Cerebellar cortex (tissue), 1 donor: ENCODE measurements around the gene STYK1.

Experiments
- DNase-seq: peaks from one replicate; pipeline ENCODE4 v3.0.0-alpha.2; 2015; ENCODE audit warnings: low spot score

STYK1 gene

DNA sequence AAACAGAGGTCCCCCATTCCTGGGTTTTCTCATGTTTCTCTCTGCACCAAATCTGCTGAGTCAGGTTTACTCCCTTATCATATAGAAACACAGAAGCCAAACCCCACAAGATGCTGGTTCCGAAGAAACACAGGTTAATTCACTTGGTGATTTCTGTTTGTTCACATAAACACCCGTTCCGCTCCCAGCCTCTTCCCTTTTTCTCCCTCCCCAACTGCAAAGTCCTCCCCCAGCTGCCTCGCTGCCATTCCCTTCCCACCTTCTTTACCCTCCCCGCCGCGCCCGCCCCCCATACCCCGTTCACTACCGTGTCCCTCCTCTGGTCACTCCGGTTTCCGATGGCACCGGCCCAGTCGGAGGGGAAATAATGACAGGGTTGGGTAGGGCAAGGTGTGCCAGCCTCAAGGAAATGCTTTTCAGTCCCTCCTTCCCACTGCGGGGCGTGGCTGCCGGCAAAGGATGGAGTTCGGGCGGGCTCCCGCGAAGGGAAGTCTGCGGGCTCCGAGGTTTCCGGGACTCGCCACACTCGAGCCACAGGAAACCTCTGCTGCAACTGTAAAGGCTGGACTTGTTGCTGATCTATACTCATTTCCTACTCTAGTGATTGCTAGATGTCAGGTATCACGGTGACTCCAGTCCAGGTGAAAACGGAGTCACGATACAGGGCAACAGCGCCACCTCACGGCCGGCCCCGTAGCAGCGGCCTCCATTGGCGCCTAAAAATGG is at the start of gene STYK1:
STYK1 (minus strand) TSS at position 394 of the 726 bp plus-strand sequence. CDS start 39,434 bp downstream, outside the sequence.
- DNase-seq = peak; percentile 11

DNA sequence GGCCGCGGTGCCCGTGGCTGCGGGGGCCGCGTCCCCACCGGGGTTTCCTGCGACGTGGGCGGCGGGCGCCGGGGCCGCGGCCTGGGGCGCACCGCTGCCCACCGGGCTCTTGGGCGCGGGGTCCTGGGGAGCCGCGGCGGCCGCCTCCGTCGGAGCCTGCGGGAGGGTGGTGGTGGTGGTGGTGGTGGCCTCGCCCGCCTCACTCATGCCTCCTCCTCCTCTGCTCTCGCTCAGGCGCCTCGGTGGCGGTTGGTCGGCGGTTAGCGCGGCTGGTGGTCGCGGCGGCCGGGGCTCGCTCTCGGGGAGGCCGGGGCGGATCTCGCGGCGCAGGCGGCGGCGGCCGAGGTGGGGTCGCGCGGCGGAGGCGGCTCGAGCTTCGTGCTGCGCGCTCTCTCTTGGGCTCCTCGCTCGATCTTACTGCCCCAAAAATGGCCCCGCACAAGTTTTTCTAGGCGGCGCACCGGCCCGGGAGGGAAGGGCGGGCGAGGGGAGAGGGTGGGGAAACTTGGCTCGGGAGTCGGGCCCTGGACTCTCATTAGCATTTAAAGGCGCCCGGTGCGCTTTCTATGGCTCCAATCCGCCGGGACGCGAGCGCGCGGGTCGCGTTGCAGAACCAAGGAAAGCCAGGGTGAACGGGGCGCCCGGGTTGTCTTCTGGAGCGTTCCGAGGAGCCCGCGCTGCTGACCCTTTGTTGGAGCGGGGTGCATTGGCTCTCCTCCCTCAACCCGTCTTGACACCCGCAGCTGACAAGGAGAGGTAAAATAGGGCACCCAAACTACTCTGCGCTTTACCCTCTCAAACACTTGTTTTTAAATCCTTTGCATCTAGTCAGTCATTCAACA is 49.3 kb upstream of the STYK1 start, which contains the start of gene YBX3:
YBX3 (minus strand) TSS at position 419 of the 842 bp plus-strand sequence; CDS start at position 207, 212 bp downstream.
- DNase-seq = peak; percentile 64

GRCh38 chr12:10722502-10722904 is 48.7 kb upstream of the STYK1 start:
- no peak for DNase-seq

DNA sequence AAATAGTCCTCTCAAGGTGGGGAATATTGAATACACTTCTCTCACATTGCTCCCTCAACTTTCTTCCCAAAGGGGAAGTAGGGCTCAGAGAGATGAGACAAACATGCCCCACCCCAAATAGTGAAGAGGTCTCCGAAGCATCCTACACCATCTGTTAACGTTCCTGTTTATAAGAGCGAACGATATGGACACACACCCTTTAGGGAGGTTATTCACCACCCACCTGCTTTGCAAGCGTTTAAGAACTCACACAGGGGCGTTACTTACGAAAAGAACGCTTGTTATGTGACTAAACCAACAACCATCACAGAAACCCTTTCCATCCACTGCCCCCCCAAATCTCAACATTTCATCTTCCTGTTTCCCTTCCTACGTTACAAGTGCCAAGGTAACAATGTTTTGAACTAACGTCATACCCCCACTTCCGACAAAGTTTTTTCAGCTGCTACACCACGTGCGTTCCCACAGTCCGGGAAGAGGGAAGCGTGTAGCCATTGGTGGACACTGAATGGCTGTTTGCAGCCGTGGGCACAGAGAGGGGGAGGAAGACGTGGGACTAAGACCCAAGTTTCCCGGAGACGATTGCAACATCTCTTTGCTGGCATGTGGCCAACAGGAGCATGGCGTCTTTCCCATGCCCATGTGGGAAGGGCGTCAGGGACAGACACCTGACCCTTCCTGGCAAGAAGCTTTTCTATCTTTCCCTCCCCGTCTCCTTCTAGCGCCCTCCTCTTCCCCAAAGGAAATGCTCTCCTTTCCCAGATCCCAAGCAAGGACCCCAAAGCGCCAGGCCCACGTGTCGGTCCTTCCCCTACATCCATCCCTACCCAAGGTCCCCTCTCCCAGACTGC is 48.0 kb upstream of the STYK1 start:
- peak; percentile 54 for DNase-seq

DNA sequence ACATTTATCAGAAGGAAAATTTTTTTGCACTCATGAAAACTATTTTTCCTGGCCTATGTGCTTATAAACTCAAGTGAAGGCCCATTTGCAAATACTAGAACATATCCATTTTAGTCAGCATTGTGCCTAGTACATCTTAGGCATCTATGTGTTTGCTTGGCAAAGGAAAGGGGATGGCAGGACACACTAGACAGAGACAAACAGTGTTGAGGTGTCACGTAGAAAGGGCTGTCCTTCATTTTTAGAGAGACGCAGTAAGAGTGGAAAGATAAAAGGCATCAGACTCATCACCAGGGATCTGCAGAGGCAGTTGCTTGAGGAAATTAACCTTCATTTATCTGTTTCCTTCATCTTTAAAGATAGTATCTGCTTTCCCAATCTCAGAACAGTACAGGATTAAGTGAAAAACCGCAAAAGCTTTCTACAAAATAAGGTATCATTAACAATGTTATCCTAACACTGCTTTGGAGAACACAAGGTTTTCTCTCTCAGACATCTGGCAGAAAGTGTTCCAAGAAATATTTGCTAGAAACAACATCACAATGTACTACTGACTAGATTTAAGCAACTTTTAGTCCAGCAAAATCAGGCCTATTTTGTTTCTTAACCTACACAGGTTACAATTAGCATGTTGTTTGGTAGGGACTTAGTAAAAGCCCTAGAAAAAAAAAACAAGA is 47.3 kb upstream of the STYK1 start:
- no peak for DNase-seq

DNA sequence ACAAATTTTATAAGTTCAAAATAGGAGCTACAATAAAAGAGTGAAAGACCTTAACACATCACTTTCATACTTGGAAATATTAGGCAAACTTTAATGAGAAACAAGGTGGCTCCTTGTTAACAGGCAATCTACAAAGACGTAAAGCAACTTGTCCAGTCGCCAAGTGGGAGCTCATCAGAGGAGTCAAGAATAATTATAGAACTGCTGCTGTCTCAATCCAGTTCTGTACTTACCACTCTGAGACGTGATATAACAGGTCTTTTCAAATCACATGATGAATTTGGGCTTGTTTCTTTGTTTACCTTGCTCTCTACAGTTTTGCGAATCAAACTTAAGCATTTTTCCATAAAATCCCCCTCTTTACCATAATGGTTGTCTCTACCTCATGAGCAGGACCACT is 45.6 kb upstream of the STYK1 start:
- DNase-seq = no peak

DNA sequence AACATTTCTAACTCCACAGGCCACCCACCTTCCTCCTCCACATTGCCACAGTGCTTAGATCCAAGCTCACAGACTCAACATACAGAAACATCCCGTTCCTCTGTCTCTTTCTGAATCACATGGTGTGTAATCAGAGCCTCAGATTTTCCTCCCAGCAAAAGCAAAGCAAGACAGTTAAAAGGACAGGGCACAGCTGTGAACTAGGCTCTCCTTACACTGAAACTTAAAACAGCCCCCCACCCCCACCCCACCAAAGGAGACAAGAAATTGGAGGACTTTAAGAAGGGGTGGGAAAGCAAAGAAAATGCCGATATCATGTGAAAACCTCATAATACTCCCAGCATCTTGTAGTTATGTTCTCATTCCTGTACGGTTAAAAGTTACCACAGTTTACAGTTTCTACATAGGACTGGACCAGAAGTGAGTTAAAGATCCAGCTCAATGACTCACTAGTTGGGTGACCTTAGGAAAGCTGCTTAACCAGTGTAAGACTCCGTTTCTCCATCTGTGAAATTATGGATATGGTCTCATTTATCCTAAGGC is 44.5 kb upstream of the STYK1 start:
- peak; percentile 7 for DNase-seq

DNA sequence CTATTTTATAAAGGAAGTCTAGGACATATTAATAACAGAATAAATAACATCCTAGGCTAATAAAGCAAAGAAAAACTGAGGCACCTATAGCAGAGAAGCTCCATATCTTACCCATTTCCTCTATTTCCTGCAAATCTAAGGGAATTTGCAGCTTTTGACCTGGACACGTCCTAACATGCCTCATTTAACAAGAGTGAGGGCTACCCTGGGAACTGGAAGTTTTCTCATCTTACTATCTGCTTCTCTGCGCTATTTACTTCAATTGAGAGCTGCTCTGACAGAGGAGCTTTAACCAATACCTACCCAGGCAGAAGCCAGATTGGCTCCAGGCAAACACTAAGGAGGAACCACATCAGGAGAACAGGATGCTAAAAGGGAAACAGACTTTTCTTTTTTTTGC is 43.6 kb upstream of the STYK1 start:
- DNase-seq = no peak

- peak; percentile 8 for DNase-seq
Observed at GRCh38 chr12:10716704-10717315, 43.0 kb upstream of the STYK1 start.

- DNase-seq = no peak
Observed at GRCh38 chr12:10716277-10716676, 42.4 kb upstream of the STYK1 start.

DNA sequence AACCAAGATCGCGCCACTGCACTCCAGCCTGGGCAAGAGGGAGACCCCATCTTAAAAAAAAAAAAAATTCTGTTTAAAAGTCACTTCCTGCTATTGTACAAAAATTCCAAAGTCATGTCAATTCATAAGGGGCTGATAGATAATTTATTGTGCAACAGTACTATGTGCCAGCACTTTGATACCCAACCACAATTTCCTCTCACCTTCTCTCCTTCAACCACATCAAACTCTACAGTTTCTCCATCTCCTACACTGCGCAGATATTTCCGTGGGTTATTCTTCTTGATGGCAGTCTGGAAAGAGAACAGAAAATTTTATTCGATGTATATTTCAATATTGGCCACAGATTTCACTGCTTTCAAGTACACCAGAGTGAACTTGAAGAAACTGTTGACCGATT is 41.6 kb upstream of the STYK1 start:
- DNase-seq = no peak

GRCh38 chr12:10709808-10710207 is 36.0 kb upstream of the STYK1 start:
- DNase-seq = no peak

GRCh38 chr12:10708862-10709261 is 35.0 kb upstream of the STYK1 start:
- DNase-seq = no peak

DNA sequence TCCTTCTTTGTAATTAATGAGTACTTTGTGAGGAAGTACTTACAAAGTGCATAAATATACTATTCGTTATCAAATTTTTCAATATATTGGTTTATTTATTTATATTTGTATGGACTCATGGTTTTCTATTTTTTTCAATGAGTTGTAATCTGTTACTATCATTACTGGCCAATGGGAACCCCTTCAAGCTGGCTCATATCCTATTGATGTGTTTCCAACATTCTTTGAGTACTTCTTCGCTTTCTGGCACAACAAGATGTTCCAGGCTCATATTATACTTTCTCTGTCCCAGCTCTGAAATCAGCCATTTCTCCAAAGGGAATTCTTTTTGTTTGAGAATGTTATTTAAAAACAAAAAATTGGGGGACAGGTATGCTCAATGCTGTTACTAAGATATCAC is 31.8 kb upstream of the STYK1 start:
- DNase-seq = no peak

GRCh38 chr12:10701843-10702242 is 28.0 kb upstream of the STYK1 start:
- no peak for DNase-seq

DNA sequence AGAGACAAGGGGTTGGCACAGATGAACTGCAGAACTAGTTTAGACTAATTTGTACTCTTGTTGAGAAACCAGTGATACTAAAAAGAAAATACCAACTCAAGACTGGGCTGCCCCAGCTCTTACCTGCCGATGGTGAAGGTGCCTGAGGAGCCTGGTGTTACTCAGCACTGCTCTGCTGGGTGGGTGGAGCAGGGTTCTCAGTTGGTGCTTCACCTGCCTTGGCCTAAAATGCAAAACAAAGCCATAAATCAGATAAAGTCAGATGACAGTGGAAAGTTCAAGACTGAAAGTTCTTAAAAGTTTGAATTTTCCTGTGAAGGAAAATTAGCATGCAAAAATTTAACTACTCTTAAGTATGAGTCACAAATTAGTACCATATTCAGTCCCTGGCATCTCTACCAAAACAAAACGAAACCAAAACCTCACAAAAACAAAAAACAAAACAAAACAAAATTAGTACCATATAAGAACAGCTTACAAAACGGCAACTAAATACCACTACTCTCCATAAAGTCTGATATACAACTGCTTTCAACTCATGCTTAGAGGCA is 27.4 kb upstream of the STYK1 start:
- no peak for DNase-seq

DNA sequence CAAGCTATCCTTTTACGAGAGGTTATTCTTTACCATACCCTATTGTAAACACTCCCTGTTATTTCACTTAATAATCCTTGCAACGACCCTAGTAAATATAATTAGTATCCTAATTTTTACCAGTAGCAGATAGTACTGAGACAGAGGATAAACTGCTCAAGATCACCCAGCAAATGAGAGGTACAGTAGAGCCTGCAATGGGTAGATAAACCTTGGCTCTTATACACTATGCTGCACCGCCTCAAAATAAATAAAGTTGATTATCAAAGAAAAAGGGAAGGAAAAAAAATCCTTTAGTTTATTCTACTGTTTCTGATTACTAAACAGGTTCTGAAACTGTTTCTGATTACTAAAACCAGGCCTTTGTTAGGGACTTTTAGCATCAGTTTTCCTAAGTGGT is 26.7 kb upstream of the STYK1 start:
- DNase-seq = no peak

GRCh38 chr12:10697862-10698261 is 24.0 kb upstream of the STYK1 start:
- no peak for DNase-seq

DNA sequence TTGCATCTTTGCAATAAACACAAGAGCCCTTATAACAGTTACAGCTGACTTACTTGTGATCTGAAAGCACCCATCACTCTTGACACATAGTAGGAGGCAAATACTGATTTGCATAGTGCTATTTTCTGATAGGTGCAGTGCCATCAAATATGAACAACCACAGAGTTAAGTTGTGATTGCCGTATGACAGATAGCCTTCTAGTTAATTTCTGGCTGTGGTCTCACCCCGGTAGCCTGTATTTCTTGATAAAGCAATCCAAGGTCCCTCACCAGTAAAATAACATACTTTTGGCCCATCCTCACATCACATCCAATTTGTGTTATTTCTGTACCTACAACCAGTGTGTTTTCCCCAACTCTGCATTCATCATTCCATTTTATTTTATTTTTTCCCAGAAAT is 23.3 kb upstream of the STYK1 start:
- DNase-seq = no peak

GRCh38 chr12:10690906-10691305 is 17.1 kb upstream of the STYK1 start:
- DNase-seq = no peak

DNA sequence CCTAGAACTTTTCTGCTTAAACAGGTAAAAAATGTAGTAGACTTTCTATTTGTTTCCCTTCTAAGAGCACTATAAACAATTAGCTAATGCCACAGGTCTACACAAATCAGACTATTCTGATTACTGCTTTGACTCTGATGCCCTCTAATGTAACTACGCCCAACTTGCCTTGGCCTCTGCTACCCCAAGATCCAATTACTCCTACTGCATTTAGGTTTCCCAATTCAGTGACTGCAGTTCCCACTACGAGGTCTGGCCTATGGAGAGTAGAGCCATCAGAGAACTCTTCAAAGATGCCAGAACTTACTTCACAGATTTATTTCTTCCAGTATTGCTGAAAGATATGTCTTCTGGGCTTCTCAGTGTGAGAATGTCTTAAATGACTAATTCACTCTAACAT is 15.3 kb upstream of the STYK1 start:
- DNase-seq = no peak
